Effector memory CD8-positive, alpha-beta T cell (primary cell): ENCODE data around the gene SLC15A1.

ENCODE experiments used
- ATAC-seq: fragments of 150-1000 bp; cut with Tn5 transposase; replicated peaks from 2 replicates; pipeline ENCODE4 v1.10.0; 2021; ENCODE audit warnings: mild to moderate bottlenecking, moderate library complexity
- DNase-seq, 3 experiments: peaks; one replicate each; pipeline ENCODE4 v3.0.0; 2021
- H3K27ac Mint-ChIP-seq, 2 donors: one replicate each; pipeline ENCODE4 v1.8.0; 2022; ENCODE audit warnings: mild to moderate bottlenecking in 2 of 2, mixed read lengths in 2 of 2, moderate library complexity in 2 of 2
- H3K27me3 Mint-ChIP-seq, 2 donors: one replicate each; pipeline ENCODE4 v1.8.0; 2022; ENCODE audit warnings: mixed read lengths in 2 of 2
- H3K36me3 Mint-ChIP-seq: one replicate; pipeline ENCODE4 v1.8.0; 2022; ENCODE audit warnings: mild to moderate bottlenecking, moderate library complexity, mixed read lengths; ENCODE audit not compliant: insufficient read depth
- H3K4me1 Mint-ChIP-seq, 2 donors: one replicate each; pipeline ENCODE4 v1.8.0; 2022; ENCODE audit warnings: low read depth in 2 of 2, mixed read lengths in 2 of 2
- H3K4me3 Mint-ChIP-seq, 2 donors: one replicate each; pipeline ENCODE4 v1.8.0; 2022; ENCODE audit warnings: mild to moderate bottlenecking in 2 of 2, mixed read lengths in 2 of 2, moderate library complexity in 2 of 2
- H3K9me3 Mint-ChIP-seq, 2 donors: one replicate each; pipeline ENCODE4 v1.8.0; 2022; ENCODE audit warnings: mixed read lengths in 2 of 2
- total RNA-seq, 9 experiments: gene quantifications; one replicate each; lab custom pipeline; 2026; lab: John Stamatoyannopoulos, UW

Gene SLC15A1, protein sequence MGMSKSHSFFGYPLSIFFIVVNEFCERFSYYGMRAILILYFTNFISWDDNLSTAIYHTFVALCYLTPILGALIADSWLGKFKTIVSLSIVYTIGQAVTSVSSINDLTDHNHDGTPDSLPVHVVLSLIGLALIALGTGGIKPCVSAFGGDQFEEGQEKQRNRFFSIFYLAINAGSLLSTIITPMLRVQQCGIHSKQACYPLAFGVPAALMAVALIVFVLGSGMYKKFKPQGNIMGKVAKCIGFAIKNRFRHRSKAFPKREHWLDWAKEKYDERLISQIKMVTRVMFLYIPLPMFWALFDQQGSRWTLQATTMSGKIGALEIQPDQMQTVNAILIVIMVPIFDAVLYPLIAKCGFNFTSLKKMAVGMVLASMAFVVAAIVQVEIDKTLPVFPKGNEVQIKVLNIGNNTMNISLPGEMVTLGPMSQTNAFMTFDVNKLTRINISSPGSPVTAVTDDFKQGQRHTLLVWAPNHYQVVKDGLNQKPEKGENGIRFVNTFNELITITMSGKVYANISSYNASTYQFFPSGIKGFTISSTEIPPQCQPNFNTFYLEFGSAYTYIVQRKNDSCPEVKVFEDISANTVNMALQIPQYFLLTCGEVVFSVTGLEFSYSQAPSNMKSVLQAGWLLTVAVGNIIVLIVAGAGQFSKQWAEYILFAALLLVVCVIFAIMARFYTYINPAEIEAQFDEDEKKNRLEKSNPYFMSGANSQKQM
- 0 to 0.12 (median 0) reads per million in 9 experiments for total RNA-seq

DNA sequence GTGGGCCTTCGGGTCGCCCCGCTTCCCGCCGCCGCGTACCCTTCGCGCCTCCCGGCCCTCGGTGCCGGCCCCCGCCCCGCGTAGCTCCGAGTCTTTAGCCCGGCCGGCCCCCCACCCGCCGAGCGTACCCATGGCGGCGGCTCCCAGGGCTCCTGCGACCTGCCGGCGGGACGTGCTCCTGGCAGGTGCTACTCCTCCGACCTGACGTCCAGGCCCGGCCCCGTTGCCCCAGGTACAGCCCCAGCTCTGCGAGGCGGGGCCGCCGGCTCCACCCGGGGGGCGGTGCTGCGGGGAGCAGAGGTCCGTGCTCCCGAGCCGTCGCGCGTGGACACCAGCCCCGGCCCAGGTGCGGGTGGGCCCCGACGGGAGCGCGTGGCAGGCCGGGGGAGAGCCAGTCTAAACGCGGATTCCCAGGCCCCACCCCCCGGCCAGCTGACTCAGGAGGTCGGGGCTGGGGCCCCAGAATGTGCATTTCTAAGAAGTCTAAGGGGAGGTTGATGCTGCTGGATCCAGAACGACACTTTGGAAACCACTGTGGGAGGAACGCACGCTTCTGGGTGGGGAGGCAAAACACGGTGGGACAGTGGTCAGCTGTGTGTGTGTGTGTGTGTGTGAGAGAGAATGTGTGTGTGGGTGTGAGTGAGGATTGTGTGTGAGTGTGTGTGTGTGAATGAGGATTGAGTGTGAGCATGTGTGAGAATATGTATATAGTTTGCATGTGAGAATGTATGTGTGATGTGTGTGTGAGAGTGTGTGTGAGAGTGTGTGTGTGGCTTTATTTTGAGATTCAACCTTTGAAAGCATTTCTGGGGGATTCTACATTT, at the start of gene SLC15A1:
SLC15A1 (minus strand) TSS at position 206 of the 824 bp plus-strand sequence; CDS start at position 132, 74 bp downstream.
- no peaks in the 10 kb centered on the region for H3K36me3 Mint-ChIP-seq
- H3K9me3 Mint-ChIP-seq: no peaks in the 10 kb centered on the region
- H3K27ac Mint-ChIP-seq: peak within 1 kb of the TSS in 1 of 2 donors; percentile 6
- no peak for DNase-seq
- ATAC-seq: no peak
- no peaks in the 10 kb centered on the region for H3K4me1 Mint-ChIP-seq
- peak within 1 kb of the TSS in 1 of 2 donors; percentile 17 for H3K4me3 Mint-ChIP-seq
- H3K27me3 Mint-ChIP-seq: peaks cover 43 to 97% of the 10 kb centered on the region in 2 donors

DNA sequence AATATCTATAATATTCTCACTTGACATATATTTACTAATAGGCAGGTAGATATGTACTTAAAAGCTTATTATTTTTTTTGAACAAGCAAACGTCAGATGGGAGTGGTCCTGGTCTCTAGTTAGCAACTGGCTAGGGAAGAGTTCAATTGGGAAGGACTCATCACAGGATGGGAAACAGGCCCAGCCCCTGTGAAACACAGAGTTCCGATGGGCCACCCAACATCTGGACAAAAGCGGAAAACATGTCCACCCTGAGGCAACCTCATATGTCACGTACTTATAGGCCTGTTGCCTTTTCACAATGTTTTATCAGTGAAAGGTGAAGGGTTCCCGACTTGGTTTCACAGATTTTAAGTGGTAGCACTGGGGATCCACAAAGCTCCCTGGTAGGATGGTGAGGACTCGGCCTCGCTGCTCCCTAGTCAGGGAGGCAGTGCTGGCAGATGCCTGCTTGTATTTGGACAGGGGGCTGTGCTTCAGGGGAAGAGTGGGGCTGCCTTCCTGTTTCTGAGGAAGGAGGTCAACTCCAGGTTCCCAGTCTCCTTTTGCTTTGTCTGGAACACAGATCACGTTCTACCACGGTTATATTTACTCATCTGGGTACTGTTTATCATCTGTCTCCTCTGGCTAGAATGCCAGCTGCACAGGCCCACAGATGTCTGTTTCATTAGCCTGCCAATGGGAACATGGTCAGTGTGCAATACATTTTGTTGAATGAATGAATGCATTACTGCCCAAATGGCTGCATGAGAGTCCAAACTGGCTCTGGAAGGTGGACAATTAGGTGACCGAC, 49.4 kb upstream of the SLC15A1 start:
- DNase-seq (no peak), ATAC-seq (no peak)
- Mint-ChIP-seq H3K27me3 (no peaks in the 10 kb centered on the region), H3K9me3 (no peaks in the 10 kb centered on the region), H3K4me3 (no peak overlapping the region), H3K36me3 (peaks cover 39% of the 10 kb centered on the region), H3K4me1 (peaks cover 0 to 3% of the 10 kb centered on the region in 2 donors), H3K27ac (no peak overlapping the region)

DNA sequence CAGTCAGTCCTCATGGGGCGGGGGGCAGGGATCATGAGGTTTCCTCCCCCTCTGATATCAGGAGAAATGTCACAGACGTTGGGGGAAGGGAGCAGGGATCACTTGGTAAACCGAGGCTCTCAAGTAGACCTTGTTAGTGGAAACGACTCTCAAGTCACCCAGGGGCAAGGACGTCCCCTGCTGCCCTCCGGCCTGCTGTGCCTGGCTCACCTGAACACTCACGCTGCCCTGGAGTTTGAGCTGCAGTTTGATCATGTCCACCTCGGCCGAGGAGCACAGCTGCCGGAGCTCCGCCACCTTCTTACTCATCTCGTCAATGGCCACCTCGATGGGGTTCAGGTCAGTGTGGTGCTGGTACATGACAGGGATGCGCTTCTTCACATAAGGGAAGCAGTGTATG, 47.6 kb upstream of the SLC15A1 start:
- H3K27me3 Mint-ChIP-seq: no peaks in the 10 kb centered on the region
- ATAC-seq (no peak), DNase-seq (no peak)
- no peaks in the 10 kb centered on the region for H3K4me1 Mint-ChIP-seq
- H3K27ac Mint-ChIP-seq: no peak overlapping the region
- peaks cover 30% of the 10 kb centered on the region for H3K36me3 Mint-ChIP-seq
- no peaks in the 10 kb centered on the region for H3K9me3 Mint-ChIP-seq
- no peak overlapping the region for H3K4me3 Mint-ChIP-seq

DNA sequence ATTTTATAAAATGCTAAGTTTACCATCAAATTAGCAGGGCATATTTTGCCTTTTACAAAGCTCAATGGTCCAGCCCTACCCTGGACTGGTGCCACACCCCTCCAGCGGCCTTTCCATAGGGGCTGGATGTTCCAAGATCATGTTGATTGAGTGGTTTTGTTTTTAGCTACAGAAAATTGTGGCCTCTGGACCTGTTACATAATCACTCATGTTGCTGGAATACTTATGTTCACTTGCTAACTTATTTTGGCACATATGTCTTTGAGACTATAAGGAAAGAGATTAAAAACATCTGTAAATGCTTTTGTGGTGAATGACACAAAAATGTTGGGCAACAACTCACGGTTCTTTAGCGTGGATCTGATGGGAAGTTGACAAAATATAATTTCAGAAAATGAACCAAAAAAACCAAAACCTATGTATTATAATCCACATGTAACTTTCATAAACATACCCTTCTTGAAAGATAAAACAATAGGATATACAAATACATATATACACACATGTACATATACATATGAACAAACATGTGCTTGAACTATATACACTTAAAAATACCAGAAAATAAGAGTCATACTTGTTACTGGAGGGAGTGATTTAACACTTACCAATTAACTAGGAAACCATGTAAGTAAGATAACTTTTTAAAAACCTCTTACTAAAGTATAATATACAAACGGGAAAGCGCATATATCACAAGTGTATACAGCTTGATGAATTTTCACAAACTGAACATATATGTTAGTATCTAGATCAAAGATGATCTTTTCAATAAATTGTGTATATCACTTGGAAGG, 46.6 kb upstream of the SLC15A1 start:
- Mint-ChIP-seq H3K9me3 (no peaks in the 10 kb centered on the region), H3K4me3 (no peak overlapping the region), H3K36me3 (peaks cover 36% of the 10 kb centered on the region), H3K27me3 (no peaks in the 10 kb centered on the region), H3K27ac (no peak overlapping the region), H3K4me1 (no peaks in the 10 kb centered on the region)
- DNase-seq: no peak
- no peak for ATAC-seq

DNA sequence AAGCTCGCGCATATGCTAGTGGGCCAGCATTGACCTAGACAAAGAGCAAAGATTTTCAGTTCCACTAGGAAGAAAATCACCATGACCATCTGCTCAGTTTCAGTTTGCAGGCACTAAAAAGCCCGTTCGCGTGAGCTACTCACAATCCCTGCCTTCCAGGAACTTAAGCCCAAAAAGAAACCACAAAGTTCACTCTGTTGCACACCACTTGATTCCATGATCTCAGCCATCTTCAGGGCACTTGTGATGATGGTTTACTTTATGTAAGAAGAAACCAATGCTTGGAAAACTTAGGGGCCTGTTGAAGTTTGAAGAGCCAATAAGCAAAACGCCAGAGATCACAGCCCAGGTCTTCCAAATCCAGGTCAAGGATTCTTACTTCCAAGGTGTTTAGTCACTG, 45.0 kb upstream of the SLC15A1 start:
- no peak for DNase-seq
- no peak for ATAC-seq
- Mint-ChIP-seq H3K9me3 (no peaks in the 10 kb centered on the region), H3K4me1 (no peaks in the 10 kb centered on the region), H3K4me3 (no peak overlapping the region), H3K27ac (no peak overlapping the region), H3K36me3 (peaks cover 29% of the 10 kb centered on the region), H3K27me3 (no peaks in the 10 kb centered on the region)

DNA sequence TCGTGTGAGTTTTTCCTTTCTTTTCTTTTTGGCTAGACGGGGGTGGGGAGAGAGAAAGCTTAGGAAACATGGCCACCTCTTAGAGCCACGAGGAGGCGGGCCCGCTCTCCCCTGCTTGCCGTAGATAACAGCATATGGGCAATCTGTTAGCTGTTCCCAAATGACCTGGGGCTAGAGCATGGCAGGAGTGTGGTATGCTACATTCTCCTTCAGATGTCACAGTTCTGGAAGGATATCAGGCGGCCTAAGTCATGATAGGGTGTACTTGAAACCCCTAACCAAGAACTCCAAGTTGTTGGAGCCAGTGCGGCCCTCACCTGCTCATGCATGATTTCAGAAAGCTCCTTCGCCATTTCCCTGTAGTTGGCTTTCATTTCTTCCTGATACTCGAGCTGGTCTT, 44.3 kb upstream of the SLC15A1 start:
- Mint-ChIP-seq H3K9me3 (no peaks in the 10 kb centered on the region), H3K27ac (no peak overlapping the region), H3K4me3 (no peak overlapping the region), H3K27me3 (no peaks in the 10 kb centered on the region), H3K36me3 (peaks cover 29% of the 10 kb centered on the region), H3K4me1 (no peaks in the 10 kb centered on the region)
- DNase-seq: no peak
- no peak for ATAC-seq

DNA sequence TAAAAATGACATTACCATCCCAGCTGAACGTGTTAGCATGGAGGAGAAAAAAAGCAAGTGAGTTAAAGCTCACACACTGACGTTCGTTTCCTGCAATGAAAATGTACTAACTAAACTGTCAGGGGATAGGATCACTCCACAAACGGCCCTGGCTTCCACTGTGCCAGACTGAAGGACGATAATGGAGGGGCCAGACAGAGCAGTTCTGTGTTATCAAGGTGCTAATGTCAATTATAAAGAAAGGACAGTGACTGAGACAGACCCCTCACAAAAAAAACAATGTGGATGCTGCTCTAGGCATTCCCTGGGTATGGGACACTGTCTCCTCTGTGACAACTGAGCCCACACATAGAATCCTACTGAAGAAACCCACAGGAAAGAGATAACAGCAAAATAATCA, 43.7 kb upstream of the SLC15A1 start:
- Mint-ChIP-seq H3K9me3 (no peaks in the 10 kb centered on the region), H3K4me3 (no peak overlapping the region), H3K36me3 (peaks cover 29% of the 10 kb centered on the region), H3K4me1 (no peaks in the 10 kb centered on the region), H3K27me3 (no peaks in the 10 kb centered on the region), H3K27ac (no peak overlapping the region)
- ATAC-seq (no peak), DNase-seq (no peak)

DNA sequence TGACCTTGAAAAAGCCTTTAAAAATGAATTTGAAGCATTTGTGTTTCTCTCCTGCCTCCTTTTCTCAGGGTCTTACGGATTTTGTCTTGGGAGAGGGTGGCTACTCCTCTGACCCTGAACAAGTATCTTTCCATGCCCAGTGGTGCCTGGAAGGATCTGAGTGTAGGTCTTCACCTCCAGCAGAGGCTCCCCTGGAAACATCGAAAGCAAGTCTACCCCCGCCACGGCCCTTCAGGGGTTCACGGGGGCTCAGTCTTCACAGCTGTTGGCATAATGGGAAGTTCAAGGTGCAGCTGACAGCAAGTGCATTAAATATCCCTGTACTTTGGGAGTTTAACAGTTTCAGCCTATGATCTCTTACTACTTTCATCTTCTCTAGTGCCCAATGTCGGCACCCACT, 42.7 kb upstream of the SLC15A1 start:
- H3K4me3 Mint-ChIP-seq: no peak overlapping the region
- no peak overlapping the region for H3K27ac Mint-ChIP-seq
- no peaks in the 10 kb centered on the region for H3K4me1 Mint-ChIP-seq
- DNase-seq: no peak
- H3K27me3 Mint-ChIP-seq: no peaks in the 10 kb centered on the region
- ATAC-seq: no peak
- no peaks in the 10 kb centered on the region for H3K9me3 Mint-ChIP-seq
- peaks cover 29% of the 10 kb centered on the region for H3K36me3 Mint-ChIP-seq

DNA sequence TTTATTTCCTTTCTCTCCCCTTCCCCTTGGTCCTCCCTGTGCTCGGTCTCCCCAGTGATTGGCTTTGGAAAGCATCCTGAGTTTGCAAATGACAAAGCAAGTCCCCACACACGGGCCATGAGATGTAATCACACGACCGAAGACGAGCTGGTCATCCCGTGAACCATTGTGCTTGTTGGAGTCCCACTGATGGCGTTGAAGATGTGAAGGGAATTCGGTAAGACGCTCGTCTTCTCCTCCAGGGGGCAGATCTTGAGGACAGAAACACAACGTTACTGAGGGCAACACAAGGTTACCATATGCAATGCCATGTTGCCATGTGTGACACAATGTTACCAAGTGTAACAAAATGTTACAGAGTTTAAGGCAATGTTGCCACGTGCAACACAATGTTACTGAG, 42.0 kb upstream of the SLC15A1 start:
- H3K27me3 Mint-ChIP-seq: peaks cover 0 to 2% of the 10 kb centered on the region in 2 donors
- ATAC-seq: no peak
- H3K27ac Mint-ChIP-seq: peak overlapping the region in 1 of 2 donors; percentile 34
- H3K36me3 Mint-ChIP-seq: peaks cover 27% of the 10 kb centered on the region
- no peaks in the 10 kb centered on the region for H3K9me3 Mint-ChIP-seq
- no peak overlapping the region for H3K4me3 Mint-ChIP-seq
- DNase-seq: no peak
- no peaks in the 10 kb centered on the region for H3K4me1 Mint-ChIP-seq

DNA sequence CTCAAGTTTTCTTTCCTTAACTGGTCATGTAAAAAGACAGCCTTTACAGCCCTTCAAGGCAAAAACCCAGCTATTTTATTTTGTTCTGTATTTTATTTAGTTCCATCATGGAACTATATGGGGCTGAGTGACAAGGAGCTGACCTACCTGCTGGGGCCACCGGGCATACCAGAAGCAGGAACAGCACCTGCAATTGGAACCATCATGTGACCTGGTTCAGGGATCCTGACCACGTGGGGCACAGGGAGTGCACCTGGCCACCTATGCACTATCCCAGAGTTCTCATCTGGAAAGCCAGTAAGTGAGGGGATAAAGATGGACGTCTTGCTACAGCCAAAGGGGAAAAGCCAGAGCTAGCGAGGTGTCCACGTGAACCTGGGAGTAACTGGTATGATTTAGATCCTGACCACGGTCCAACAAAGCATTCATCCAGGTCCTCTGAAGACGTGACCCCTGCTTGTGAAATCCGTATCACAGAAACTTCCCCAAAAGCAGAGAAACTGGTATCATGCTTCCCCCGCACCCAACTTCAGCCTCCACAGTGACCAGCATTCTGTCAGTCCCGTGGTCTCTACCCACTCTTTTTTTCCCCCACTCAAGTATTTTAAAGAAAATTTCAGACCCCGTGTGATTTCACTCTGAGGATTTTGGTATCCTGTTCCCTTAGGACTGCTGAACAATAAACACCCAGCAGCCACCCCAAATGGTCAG, 40.5 kb upstream of the SLC15A1 start:
- Mint-ChIP-seq H3K27ac (no peak overlapping the region), H3K36me3 (peaks cover 18% of the 10 kb centered on the region), H3K9me3 (no peaks in the 10 kb centered on the region), H3K27me3 (peaks cover 6 to 18% of the 10 kb centered on the region in 2 donors), H3K4me3 (no peak overlapping the region), H3K4me1 (peaks cover 0 to 3% of the 10 kb centered on the region in 2 donors)
- ATAC-seq (no peak), DNase-seq (no peak)

DNA sequence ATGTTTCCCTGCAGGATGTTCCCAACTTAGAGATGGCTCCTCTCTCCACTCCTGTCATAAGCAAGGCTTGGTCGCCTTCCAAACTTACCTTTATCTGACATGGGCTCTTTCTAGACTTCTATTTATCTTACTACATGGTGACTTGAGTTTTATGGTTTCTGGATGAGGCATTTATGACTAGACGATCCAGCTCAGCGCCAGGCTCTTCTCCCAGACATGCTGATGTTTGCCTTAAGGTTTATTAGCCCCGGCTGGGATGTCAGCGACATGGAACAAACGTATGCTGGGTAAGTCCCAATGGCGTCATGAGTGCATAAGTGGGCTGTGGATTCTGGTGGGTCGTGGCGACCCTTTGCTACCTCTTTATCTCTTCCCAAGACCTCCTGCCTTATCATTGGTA, 39.8 kb upstream of the SLC15A1 start:
- Mint-ChIP-seq H3K27me3 (peaks cover 12 to 19% of the 10 kb centered on the region in 2 donors), H3K4me3 (no peak overlapping the region), H3K27ac (no peak overlapping the region), H3K4me1 (peaks cover 0 to 3% of the 10 kb centered on the region in 2 donors), H3K36me3 (peaks cover 18% of the 10 kb centered on the region), H3K9me3 (no peaks in the 10 kb centered on the region)
- DNase-seq (no peak), ATAC-seq (no peak)

DNA sequence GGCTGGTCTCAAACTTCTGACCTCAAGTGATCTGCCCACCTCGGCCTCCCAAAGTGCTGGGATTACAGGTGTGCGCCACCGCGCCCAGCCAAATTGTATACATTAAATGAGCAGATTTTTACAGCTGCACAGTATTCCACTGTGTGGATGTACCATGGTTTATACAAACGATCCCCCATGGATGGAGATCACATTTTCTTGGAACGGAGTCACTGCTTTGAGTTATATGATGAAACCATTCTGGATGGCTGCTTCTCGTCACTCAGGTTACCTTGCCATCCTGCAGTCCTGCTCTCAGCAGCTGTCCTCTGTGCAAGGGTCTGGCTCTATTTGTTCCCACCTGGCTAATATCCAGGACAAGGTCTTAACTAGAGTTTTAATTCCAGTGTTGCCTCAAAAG, 39.1 kb upstream of the SLC15A1 start:
- ATAC-seq: no peak
- no peaks in the 10 kb centered on the region for H3K9me3 Mint-ChIP-seq
- no peak overlapping the region for H3K4me3 Mint-ChIP-seq
- no peak for DNase-seq
- peaks cover 0 to 3% of the 10 kb centered on the region in 2 donors for H3K4me1 Mint-ChIP-seq
- H3K27ac Mint-ChIP-seq: no peak overlapping the region
- peaks cover 12% of the 10 kb centered on the region for H3K36me3 Mint-ChIP-seq
- peaks cover 18 to 19% of the 10 kb centered on the region in 2 donors for H3K27me3 Mint-ChIP-seq
